ENCODE data around the gene CD46.

Gene CD46

DNA sequence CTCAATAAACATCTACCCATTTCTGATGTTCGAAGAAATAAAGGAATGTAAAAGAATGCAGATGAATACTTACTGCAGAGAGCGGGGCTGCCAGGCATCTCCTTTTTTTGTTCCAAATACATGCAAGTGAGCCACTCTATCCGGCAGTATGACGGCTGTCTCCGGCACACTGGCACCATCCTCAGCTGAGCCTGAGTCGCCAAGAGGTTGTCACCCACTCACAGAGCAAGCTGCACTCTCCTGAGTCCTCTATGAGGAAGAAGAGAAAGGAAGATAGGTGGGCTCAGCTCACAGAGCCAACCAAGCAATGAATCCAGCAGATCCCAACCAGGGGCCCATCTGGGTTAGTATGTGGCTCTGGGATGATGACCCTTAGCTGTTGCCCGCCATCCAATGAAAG is 65.3 kb downstream of the CD46 start:
- DNase-seq: no peak

DNA sequence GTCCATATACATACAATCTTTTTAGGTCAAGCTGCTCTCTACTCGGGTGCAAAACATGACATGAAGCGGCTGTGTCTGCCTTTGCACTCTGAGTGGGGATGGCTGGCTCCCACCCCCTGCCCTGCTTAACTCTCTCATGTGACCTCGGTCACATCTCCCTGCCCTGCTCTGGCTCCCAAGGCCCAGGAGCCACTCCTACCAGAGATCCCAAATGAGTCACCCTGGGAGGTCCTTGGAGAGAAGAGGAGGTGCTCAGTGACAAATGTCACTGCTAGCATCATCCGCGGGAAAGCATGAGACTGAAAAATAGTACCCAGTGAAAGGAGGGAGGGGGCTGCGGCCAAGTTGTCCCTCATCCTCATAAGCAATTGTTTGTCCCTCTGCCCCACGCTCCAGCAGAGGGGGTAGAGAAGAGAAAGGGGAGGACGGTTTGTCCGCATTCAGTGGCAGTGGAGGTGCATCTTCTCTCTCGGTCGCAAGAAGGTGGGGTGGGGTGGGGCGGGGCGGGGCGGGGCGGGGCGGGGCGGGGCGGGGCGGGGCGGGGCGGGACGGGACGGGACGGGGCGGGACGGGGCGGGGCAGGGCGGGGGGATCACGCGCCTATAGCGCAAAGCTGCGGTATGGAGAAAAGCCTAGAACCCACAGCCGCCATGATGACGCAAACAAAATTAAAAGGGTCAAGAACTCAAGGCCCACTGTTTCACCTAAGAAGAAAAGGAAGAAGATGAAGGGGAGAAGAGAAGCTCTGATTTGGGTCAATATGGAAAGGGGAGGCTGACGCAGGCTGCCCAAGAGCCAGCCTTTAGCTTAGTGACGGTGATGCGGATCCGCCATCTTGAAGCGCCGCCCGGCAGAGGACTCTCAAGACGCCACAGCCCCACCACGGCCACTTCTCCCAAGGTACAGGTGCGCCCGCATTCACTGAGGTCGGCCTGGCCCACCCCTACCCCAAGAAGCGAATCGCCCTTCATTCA is 66.2 kb downstream of the CD46 start:
- DNase-seq: no peak

DNA sequence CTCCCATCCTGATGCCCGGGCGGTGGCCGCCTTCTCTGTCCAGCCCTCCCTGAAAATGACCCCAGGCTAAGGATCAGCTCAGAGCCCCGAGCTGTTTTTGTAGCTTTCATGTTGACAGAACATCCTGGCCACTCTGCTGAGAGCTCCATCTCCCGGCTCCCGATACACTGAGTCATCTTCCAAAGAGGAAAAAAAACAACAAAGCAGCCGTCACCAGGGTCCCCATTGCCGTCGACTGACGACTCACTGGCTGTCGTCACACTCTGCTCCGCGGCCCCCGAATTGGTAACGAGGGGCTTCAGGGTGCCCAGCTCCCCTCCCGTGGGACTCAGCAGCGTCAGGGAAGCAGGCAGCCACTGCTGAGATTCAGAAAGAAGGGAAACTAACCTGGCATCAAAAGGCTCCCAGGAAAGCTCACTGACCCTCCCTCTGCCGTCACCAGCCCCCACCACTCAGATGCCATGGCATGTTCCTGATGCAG is 67.2 kb downstream of the CD46 start:
- DNase-seq: no peak

DNA sequence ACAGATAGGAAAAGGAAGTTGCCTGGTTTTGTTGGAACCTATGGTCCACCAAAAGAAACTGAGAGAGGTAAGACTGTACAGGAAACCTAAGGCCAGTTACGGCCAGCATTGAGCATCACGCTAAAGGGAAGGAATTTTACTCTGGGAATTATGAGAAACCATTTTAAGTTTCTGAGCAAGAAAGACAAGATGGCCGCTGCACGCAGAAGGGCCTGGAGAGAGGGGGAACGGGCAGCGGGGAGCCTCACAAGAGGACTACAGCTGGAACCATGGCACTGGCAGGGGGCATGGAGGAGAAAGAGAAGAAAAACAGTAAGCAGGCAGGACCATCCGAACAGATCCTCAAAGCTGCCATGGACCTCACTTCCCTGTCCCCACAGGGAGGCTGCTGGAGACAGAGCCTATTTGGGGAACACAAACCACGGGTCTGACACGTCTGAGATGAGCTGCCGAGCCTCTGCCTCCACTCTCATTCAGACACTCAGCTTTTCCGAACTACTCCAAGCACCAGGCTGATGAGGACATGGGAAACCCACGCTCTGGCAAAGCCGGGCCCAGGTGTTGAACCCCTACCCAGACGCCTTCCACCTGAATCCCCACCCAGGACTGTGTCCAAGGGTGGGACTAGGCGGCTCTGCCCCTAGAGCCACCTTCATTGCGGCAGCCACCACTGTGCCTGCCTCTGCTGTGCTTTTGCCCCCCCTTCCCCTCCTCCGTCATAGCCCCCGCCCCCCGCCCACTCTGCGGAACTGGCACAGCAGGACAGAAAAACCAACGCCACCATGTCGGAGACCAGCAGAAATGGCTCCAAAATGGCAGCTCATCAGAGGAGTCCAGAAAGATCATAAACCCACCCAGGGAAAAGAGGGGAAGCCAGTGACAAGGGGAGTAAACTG is 69.0 kb downstream of the CD46 start:
- DNase-seq: no peak

DNA sequence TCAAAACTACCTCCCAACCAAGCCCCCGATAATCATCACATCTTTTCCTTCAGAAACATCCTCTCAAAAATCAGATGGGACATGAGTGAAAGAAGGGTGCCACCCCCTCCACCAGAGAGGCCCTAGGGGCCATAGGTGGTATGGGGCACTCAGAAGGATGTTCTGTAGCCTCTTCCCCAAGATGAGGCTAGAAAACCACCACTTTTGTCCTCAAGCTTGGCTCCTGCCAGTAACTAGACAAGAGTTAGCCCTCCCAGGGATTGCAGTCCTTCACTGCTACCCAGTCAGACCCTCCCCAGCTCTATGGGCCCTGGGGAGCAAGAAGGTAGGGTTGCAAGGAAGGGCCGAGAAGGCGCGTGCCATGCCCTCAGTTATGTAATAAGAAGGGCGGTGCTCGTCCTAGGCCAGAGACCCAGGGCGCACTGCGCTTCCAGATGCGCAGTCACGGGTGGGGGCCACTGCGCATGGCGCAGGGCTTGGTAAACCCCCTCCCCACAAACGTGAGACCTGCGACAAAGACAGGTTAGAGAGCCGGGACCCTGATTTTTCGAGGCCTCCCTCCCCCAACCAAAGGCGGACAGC is 69.7 kb downstream of the CD46 start:
- no peak for DNase-seq

DNA sequence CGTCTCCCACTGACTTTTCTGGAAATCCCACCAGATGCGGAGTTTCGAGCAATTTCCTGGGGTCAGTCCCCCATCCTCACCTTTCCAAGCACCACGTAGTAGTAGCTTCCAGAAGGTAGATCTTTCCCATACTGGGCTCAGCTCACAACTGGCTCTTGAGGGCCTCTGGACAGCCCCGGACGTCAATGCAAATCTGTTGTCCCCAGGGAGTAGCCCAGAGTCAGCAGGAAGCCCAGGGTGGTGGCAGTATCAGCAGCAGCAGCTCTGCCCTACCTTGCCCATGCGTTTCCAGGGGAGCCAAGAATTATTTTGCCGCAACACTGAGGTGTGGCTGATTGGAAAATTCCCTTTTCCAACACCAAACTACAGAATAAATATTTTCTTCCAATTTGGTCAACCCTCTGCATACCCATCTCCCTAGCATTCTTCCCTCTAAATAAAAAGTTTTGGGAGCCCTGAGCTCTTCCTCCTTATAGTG is 70.3 kb downstream of the CD46 start:
- no peak for DNase-seq

DNA sequence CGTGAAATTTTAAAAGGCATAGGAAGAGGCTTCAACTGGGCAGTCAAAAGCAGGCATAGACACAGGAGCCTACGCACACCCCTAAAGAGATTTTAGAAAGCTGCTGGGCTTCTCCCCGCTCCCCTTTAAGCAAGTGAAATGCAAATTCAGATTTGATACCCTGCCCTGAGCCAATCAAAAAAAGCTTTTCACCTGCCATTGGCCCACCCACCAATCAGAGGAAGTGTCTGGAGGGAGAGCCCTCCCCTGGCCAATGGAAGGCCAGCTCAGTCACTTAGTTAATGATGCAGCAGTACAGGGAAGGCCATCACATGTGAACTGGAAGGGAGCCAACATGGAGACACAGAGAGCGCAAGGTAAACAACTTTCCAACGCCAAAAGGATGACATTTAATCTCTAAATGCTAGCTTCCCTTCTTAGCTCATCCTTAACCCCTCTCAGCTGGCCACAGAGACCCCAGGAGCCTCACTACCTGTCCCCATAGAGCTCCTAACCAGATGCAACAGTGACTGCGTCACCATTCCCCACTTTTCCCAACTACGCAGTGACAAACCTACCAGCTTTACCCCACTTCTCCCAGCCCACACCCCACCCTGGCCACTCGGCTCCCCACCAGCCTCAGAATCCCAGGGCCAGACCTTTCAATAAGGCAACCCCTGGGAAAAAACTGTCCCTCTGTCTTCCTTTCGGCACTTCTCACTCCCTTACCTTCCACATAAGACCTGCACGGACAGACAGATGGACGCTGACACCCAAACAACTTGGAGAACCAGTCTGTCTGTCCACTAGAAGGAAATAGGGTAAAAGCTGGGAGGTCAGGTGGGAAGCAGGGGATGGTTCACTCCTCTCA is 71.0 kb downstream of the CD46 start:
- no peak for DNase-seq

DNA sequence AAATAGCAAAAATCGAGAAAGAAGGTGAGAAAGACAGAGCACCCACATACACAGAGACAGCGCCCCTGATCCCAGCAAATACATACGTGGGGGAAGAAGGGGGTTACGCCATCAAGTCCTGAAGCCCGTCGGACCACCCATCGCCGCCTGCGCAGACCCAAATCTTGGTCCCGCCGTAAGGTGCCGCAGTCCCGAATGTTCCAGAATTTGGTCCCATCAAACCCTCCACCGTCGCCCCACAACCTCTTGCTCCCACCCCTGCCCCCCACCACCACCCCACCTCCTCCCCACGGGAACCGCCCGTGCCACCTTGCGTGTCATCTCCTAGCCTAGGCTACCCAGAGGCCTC is 71.7 kb downstream of the CD46 start:
- no peak for DNase-seq

DNA sequence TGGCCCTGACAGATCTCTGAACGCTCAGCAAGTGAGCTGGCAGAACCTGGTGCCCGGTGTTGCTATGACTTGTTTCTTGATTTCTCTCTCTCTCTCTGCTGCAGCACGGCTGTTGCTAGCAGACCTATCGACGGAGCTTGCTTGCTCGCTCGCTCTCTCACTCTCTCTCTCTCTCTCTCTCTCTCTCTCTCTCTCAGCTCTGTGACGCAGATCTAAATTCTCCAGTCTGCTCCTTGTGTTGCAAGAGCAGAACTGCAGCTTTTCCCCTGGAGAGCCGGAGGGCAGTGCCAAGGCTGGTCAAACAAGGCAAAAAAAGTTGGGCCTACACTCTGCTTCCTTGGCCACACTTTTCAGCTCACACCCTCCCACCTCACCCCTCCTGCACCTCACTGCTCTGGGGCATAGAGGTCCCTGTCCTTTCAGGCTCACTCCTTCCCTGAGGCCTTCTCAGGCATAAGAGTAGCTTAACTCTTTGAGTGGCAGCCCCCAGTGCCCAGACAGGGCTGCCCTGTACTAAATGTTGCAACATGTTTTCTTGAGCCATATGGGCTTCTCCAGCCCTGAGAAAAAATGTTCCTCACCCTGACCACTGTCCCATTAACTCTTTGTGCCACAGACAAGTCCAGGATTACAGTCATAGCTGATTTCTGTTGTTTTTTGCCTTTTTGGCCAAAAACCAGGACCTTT is 72.2 kb downstream of the CD46 start:
- DNase-seq: peak; percentile 68

DNA sequence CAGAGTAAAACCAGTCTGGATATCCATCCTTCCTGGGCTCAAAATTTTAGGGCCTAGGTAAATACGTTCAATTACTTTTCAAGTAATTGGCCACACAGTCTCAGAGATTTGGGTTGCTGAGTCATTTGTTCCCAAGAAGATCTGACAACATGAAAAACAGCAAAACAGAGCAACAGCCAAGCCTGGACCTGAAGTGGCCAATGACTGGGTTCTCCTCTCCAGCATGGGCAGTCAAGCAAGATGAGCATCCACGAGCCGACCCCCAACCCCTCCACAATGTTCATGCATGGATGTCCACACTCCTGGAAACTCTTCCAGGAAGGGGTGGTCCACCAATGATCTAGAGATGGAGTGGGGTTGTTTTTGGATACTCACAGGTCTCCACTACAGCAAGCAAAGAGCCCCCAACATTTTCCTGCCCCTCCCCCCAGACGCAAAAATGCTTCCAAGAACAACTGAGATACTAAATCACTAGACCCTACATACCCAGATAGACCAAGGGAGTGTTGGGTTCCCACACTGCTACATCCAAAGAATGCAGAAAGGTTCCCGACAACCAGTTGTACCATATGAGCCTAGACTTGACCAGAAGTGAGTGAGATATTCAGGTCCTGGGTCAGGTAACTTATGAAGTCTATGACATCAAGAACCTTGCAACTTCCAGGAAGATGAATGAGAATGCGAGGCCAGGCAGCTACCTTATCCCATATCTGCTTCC is 73.0 kb downstream of the CD46 start:
- no peak for DNase-seq

DNA sequence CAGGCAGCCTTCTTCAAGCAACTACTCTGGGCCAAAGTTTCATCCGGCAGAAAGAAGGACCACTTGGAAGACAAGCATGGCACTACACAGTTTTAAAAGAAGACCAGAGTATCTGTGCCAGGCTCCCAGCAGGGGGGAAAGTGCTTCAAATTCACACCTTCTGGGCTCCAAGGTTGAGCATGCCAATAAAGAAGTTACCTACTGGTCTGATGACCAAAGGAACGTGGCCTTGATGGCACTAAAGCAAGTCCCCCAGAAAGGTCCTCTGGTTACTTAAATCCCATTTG is 73.5 kb downstream of the CD46 start:
- no peak for DNase-seq

DNA sequence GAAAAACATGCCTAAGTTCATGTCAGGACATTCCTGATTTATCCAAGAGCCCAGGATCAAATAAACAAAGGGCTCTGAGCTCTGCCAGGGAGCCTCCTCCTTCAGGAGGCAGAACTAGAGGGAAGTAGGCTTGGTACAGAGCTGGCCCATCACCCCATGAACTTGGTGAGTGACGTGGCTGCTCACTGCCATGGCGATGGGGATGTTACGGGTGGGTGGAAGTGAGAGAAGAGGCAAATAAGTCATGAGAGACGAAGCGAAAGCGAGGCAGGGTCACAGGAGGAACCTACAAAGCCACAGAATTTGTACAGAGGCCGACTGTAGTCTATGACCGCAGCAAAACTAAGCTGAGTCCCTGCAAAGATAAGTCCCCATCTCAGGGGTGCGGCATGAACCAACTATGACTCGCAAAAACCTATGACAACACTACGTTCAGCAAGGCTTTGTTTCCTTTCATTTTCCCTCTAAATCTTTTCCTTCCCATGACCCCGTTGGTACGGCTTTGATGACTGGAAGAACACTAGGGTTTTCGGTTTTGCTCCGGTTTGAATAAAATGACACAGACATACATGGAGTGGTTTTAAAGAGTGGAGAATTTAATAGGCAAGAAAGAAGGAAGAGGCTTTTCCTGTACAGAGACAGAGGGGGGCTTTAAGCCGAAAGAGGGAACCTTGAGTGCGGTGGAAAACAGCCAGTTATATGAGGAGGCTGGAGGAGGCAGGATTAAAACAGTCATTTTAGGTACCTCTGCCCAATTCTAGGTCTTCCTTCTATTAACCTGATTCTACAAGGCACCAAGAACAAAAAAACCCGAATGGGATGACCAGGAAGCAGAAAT is 74.1 kb downstream of the CD46 start:
- DNase-seq: no peak

DNA sequence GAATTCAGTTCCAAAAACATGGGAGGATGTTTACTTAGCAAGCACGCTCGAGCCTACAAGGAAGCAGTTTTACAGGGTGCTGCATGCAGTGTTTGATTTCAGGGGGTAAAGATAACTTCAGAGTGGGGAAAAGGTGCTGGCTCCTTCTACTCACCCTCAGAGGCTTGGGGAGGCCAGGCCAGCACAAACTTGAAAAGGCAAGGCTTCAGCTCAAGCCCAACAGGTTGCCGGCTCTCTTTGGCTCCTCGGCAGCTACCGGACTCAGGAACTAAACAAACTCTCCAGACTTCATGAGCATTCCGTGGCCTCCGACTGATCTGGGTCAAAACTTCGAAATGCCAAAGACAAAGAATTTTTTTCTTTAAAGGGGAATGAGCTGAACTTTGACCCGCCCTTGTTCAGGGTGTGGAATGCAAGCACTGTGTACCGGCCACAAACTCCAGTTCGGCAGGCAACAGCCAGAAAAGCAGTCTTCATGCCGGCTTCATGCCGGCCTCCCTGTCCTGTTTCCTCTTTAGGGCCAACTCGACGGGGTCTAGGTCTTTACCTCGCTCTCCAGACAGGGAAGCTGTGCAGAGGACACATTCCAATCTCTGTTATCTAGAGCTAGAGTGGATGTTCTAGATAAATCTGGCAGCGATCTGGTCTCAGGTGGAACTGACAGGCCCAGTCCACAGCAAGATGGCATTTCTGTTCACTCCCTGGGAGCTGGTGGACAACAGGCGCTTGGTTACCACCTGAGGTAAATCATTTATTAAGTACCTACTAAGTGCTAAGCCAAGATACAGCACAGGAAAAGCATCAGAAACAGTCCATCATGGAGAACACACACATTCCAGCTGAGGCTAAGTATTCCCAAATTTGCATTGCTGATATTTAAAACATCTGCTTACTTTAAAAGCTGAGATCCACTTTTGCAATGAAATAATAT is 75.0 kb downstream of the CD46 start:
- no peak for DNase-seq

DNA sequence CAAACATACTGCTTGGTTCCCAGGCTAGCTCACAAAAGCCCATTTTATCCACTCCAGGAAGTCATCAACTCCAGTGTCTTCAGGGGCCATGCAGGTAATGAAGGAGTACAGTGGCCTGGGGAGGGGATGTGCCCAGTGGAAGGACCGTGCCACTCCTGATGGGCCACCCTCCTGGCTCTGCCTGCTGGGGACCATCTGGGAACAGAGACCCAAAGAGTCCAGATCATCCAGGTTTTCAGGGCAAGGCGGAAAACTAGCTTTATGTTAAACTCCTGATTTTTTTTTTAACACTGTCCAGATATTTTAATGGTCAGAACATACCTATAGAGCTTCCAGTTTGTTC is 75.6 kb downstream of the CD46 start:
- DNase-seq: no peak

DNA sequence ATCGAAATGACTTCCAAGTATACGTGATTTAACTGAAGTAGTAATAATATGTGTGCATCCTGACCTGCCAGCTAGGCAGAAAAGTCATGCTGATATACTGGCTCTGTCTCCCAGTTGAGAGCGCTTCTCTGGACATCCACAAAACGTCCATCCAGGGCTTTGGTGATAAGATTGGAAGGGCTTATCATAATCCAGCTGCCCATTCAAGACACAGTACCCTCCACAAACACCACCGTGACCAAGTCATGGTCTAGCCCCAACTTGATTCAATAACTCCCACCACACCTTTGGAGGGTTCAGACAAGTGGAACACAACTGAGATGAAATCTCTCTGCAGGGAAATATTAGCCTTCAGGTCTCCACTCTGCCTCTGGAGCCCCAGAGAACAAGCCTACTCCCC is 76.2 kb downstream of the CD46 start:
- DNase-seq: no peak

DNA sequence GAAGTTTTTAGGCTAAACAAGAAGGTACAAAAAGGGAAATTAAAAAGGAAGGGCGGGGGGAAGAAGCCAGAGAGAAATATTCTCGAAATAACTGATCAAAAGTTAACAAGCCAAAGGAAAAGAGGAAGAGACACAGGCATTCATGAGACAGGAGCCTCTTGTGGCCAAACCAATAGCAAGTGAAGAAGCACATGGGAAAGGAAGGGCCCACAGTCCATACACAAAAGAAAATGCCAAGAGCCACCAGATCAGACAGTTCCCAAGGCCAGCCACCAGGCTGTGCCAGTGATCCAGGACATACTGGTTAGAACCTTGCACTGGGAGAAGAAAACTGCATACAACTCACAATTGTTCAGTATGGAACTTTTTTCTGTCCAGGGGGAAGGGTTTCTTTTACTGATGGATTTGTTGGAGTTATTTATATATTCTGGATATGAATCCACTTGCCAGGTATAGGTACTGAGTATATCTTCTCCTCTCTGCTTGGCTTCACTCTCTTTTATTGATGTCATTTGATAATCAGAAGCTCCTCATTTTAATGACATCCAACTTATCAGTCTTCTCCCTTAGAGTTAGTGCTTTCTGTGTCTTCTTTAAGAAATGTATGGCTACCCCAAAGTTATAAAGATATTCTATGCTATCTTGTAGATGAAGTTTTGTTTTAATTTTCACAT is 76.8 kb downstream of the CD46 start:
- peak; percentile 60 for DNase-seq

DNA sequence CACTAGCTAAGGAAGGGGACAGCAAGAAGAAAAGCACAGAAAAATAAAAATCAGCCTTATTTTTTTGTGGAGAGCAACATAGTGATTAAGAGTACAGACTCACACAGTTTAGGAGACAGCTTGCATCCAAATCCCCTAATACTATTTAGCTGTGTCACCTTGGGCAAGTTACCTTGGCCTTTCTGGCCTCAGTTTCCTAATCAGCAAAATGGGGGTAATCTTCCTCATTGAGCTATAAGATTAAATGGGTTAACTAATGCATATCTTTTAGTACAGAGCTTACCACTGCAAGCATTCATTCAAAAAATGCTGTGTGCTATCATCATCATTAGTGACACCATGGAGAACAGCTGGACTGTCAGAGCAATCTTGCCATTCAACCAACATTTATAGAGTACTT is 77.7 kb downstream of the CD46 start:
- no peak for DNase-seq

DNA sequence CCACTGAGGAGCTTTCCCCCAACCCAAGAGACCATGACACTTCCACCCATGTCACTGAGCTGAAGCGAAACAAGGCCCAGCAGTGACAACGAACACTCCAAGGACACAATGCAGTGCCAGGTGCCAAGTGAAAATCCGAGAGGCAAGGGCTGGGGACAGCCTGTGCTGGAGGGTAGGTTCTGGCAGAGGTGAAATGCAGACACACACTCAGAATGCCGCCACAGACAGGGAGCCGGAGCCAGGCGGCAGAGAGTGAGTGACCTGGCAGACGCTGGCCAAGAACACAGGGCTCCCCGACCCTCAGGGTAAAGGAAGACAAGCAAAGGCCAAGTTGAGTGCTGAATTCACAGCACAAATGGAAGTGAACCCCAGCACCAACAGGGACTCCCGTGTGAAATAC is 78.9 kb downstream of the CD46 start:
- DNase-seq: no peak

Measured in left hindlimb (tissue), 1 donor.